HK-2 (cell line): Measurements from ENCODE around the gene CHCHD10.

ENCODE experiments used
- DNase-seq: peaks from one replicate; pipeline ENCODE4 v3.0.0-alpha.2; 2018; ENCODE audit not compliant: unreplicated experiment

The CHCHD10 gene

GRCh38 chr22:23772649-23773473 is 5.1 kb upstream of the CHCHD10 start, which contains the start of gene MMP11:
Gene MMP11, plus strand, starts transcription at chr22:23772849. Its CDS starts 22 bp downstream, at chr22:23772871.
- DNase-seq, result peak; percentile 49

GRCh38 chr22:23772315-23772648 is 4.5 kb upstream of the CHCHD10 start:
- DNase-seq, result no peak

- DNase-seq, result no peak
Observed at GRCh38 chr22:23769321-23769965, 1.7 kb upstream of the CHCHD10 start.

- no peak for DNase-seq
Observed at GRCh38 chr22:23767303-23767672, 484 bp downstream of the CHCHD10 start.

- DNase-seq, result no peak
Observed at GRCh38 chr22:23764899-23765881, 2.6 kb downstream of the CHCHD10 start.

DNA sequence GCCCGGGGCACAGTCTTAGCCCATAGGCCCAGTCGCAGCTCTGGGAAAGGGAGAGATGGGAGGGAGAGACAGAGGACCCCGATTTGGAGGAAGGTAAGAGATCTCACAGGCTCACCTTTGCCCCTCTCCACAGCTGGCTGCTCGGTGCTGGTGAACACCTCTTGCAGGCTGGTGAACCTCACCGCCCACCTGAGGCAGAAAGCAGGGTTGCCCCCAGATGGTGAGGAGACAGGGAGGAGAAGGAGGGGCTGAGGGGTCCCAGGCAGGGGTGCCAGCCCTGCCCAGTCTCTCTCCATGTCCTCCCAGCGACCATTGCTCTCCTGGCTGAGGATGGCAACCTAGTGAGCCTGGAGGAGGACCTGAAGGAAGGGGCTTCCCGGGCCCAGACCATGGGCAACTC is 3.8 kb downstream of the CHCHD10 start:
- DNase-seq, result no peak

DNA sequence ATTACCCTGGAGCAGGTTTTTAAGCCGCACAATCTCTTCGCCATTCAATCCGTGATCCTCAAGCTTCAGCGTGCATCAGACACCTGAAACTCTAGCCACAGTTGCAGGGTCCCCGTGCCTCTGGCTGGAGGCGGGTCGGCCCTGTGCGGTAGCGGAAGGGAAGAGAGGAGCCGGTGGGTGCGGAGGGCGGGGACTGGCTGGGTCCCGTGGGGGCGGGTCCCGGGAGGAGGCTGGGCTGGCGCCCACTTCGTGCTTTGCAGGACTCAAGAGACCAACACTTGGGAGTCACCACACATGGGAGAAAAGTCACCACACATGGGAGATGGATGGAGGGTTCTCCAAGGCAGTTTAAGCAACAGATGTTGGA is 4.2 kb downstream of the CHCHD10 start:
- no peak for DNase-seq

GRCh38 chr22:23762842-23763578 is 4.8 kb downstream of the CHCHD10 start, which contains the start of gene C22orf15:
Gene C22orf15, plus strand, starts transcription at chr22:23762990. Its CDS starts 317 bp downstream, at chr22:23763307.
- DNase-seq, result peak; percentile 46

- DNase-seq, result no peak
Observed at GRCh38 chr22:23760056-23760455, 7.7 kb downstream of the CHCHD10 start.

- no peak for DNase-seq
Observed at GRCh38 chr22:23759566-23759965, 8.2 kb downstream of the CHCHD10 start.

GRCh38 chr22:23756891-23757290 is 10.9 kb downstream of the CHCHD10 start:
- DNase-seq, result no peak

GRCh38 chr22:23755711-23756110 is 12.1 kb downstream of the CHCHD10 start:
- DNase-seq, result no peak

GRCh38 chr22:23754980-23755636 is 12.7 kb downstream of the CHCHD10 start:
- DNase-seq, result no peak

GRCh38 chr22:23754220-23754919 is 13.4 kb downstream of the CHCHD10 start, which contains the start of gene VPREB3:
Gene VPREB3, minus strand, starts transcription at chr22:23754425. Its CDS starts 62 bp downstream, at chr22:23754363.
- DNase-seq, result no peak

DNA sequence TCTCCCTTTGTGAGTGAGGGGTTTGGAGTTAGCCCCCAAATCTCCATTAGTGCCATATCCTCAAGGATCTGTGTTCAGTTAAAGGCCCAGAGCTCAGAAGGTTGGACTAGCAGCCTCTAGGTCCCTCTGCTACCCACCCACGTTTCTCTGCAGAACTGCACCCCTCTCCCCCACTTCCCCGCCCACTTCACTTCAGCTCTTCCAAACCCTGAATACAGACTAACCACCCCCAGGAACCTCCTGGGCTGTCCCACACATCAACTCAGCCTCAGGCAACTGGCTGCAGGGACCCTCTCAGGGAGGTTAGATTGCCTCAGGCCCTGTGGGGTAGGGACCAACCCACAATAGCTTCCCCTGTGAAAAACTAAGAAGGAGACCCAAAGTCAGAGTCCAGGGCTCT is 14.4 kb downstream of the CHCHD10 start:
- DNase-seq, result no peak

GRCh38 chr22:23752750-23753149 is 15.0 kb downstream of the CHCHD10 start:
- no peak for DNase-seq

DNA sequence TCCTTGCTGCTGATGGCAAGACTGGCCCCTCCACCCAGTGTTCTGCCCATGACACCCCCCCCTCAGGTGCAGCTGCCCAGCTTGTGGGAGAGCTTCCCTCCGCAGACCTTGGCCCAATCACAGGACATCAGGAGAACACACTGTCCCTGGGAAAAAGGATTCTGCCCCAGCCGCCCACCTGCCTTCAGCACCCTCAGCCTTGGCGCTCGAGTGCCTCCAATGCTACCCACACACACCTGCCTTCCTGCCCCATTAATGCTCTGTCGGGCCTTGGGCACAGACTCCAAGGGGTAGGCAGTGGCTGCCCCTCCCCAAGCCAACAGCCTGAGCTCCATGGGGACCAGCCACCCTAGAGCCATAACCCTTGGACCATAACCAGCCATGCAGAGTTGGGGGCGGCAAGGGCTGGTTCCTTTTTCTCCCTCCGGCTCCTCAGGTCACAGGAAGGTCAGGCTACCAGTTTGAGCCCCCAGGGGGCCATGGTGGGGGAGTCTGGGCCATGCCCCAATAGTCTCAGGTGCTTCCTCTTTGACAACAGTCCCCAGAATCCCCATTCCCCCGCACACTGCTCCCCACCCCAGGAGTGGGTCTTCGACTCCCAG is 15.6 kb downstream of the CHCHD10 start:
- DNase-seq, result no peak

DNA sequence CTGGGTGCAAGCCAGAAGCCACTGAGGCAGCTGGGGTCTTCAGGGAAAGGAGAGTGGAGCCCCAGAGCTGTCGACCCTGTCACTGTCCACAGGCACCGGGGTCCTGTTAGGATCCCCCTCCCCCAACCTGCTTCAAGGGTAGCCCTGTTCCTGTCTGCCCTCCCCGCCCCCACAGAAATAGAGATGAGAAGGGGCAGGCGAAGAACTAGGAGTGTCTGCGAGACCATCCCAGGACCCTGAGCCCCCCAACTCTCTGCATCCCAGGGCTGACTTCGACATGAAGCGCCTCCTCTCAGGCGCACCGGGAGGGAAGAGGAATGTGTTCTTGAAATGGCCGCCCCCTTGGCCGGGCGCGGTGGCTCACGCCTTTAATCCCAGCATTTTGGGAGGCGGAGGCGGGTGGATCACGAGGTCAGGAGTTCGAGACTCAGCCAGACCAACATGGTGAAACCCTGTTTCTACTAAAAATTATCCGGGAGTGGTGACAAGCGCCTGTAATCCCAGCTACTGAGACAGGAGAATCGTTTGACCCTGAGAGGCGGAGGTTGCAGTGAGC is 16.3 kb downstream of the CHCHD10 start:
- DNase-seq, result no peak

DNA sequence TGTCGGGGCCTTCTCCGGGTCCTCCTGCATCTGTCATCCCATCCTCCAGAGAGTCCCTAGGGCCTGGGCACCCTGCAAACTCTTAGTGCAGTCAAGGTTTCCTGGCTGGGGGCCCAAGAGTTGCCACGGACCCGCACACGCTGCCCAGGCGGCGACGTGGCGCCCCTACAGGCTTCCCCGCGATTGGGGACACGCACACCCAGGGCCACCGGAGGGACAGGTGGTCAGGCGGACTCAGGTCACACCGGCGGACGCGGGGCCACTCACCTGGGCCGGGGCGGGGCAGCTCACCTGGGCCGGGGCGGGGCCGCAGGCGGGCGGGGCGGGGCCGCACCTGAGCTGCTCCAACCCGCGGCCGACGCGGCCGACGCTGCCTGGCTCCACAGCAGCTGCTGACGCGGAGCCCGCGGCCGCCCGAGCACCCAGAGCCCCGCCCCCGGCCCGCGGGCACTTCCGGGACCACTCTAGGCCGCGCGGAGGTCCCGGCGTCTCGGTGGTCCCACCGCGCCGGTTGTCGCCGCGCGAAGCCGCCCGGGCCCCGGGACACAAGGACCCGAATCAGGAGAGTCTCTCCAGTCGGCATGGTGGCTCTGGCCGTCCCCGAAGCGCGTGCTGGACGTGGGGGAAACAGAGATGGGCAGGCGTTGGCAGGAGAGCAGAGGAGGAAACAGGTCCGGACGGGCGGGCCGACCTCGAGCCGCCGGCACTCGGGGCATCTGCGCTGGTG is 16.9 kb downstream of the CHCHD10 start, which contains the start of gene ZNF70:
ZNF70 (minus strand) TSS at position 399 of the 727 bp plus-strand sequence. CDS start 5,972 bp downstream, outside the sequence.
- peak; percentile 83 for DNase-seq
